ENCODE measurements around the gene FAM161B.
"Not testable (repeated sequence)": the region's sequence is repeated elsewhere in the genome, so short reads cannot be mapped to it uniquely, and the experiment has no call there.

FAM161B gene

DNA sequence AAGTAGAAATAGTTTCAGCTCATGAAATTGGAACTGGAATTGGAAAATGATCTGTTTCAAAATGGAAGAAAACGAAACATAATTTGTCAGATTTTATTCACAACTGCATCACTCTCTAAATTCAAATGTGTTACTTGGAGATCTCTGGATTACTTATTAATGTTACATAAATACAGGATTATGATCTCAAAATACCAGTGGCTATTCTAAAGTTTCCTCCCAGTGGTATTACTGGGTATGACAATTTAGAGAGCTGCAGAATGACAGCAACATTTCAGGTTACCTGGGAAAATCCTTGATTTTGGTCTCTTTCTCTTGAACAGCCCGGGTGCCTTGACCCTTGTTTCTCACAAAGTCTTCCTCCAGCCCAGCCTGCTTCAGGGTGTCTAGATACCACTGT, 14.2 kb downstream of the FAM161B start:
- no peaks in the 10 kb centered on the region for H3K27me3 Mint-ChIP-seq
- H3K4me1 Mint-ChIP-seq = no peaks in the 10 kb centered on the region
- peaks cover 48% of the 10 kb centered on the region for H3K36me3 Mint-ChIP-seq (ENCODE audit: insufficient read depth)
- DNase-seq (ENCODE audit: low spot score in 2 of 2) (no peak), ATAC-seq (replicated peaks; ENCODE audit: extremely low read depth, poor library complexity, severe bottlenecking) (no peak)
- no peaks in the 10 kb centered on the region for H3K9me3 Mint-ChIP-seq
- no peak overlapping the region for H3K4me3 Mint-ChIP-seq
- no peak overlapping the region for H3K27ac Mint-ChIP-seq (ENCODE audit: low read depth)

- H3K4me3 Mint-ChIP-seq = no peak overlapping the region
- DNase-seq (ENCODE audit: low spot score in 2 of 2) = no peak
- no peaks in the 10 kb centered on the region for H3K4me1 Mint-ChIP-seq
- peaks cover 70% of the 10 kb centered on the region for H3K36me3 Mint-ChIP-seq (ENCODE audit: insufficient read depth)
- ATAC-seq (replicated peaks; ENCODE audit: extremely low read depth, poor library complexity, severe bottlenecking) = no peak
- H3K27me3 Mint-ChIP-seq = no peaks in the 10 kb centered on the region
- no peak overlapping the region for H3K27ac Mint-ChIP-seq (ENCODE audit: low read depth)
- H3K9me3 Mint-ChIP-seq = no peaks in the 10 kb centered on the region
Observed at GRCh38 chr14:73924337-73924736, 25.6 kb downstream of the FAM161B start.

- ATAC-seq (replicated peaks; ENCODE audit: extremely low read depth, poor library complexity, severe bottlenecking); H3K4me3 Mint-ChIP-seq; DNase-seq (ENCODE audit: low spot score in 2 of 2): not testable (repeated sequence)
Observed at GRCh38 chr14:73919457-73919856, 30.4 kb downstream of the FAM161B start.

DNA sequence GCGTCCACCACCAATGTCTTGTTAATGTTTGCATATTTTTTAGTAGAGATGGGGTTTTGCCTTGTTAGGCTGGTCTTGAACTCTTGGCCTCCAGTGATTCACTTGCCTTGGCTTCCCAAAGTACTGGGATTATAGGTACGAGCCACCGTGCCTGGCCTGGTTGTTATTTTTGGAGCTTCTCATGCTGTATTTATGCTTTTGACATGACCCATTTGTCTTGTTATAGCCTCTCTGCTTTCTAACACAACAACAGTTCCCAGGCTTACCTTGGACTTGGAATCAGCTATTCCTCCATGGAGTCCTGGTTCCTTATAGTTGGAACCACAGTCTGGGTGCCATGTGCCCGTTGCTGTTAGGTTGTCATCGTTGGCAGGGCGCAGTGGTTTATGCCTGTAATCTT, 33.6 kb downstream of the FAM161B start:
- Mint-ChIP-seq H3K27me3 (no peaks in the 10 kb centered on the region), H3K36me3 (ENCODE audit: insufficient read depth) (peaks cover 54% of the 10 kb centered on the region), H3K4me3 (no peak overlapping the region), H3K4me1 (no peaks in the 10 kb centered on the region), H3K9me3 (no peaks in the 10 kb centered on the region), H3K27ac (ENCODE audit: low read depth) (no peak overlapping the region)
- ATAC-seq (replicated peaks; ENCODE audit: extremely low read depth, poor library complexity, severe bottlenecking) (no peak), DNase-seq (ENCODE audit: low spot score in 2 of 2) (no peak)

More at GRCh38 chr14:73919457-73919856, 30.4 kb downstream of the FAM161B start:
- H3K27ac Mint-ChIP-seq (ENCODE audit: low read depth); H3K9me3 Mint-ChIP-seq; H3K4me1 Mint-ChIP-seq; H3K27me3 Mint-ChIP-seq: not testable (repeated sequence)
- peaks cover 56% of the 10 kb centered on the region for H3K36me3 Mint-ChIP-seq (ENCODE audit: insufficient read depth)

DNA sequence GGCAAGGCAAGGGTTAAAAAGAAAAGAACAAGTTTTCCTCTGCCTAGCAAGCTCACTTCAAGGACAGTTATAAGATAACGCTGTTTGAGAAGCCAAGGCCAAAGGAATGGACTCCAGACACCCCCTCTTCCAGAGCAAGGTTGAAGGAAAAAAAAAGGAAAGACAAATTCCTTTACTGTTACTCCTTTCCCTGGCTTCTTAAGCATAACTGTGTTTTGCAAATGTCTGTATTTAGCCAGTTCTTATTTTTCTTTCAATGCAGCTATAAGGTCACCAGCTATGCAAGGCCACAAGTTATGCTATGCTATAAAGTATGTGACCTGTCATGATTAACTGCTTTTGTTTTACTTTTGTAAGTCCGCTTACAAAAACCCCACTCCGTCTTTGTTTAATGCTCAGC, 36.6 kb downstream of the FAM161B start:
- Mint-ChIP-seq H3K9me3 (no peaks in the 10 kb centered on the region), H3K27ac (ENCODE audit: low read depth) (no peak overlapping the region), H3K4me1 (peaks cover 9% of the 10 kb centered on the region), H3K4me3 (no peak overlapping the region), H3K27me3 (no peaks in the 10 kb centered on the region), H3K36me3 (ENCODE audit: insufficient read depth) (peaks cover 63% of the 10 kb centered on the region)
- ATAC-seq (replicated peaks; ENCODE audit: extremely low read depth, poor library complexity, severe bottlenecking) (no peak), DNase-seq (ENCODE audit: low spot score in 2 of 2) (no peak)

- Mint-ChIP-seq H3K4me1 (peaks cover 9% of the 10 kb centered on the region), H3K9me3 (no peaks in the 10 kb centered on the region), H3K4me3 (no peak overlapping the region), H3K27me3 (no peaks in the 10 kb centered on the region), H3K36me3 (ENCODE audit: insufficient read depth) (peaks cover 73% of the 10 kb centered on the region), H3K27ac (ENCODE audit: low read depth) (peak overlapping the region; percentile 35)
- ATAC-seq (replicated peaks; ENCODE audit: extremely low read depth, poor library complexity, severe bottlenecking) = no peak
- no peak for DNase-seq (ENCODE audit: low spot score in 2 of 2)
Observed at GRCh38 chr14:73909681-73910080, 40.2 kb downstream of the FAM161B start.

DNA sequence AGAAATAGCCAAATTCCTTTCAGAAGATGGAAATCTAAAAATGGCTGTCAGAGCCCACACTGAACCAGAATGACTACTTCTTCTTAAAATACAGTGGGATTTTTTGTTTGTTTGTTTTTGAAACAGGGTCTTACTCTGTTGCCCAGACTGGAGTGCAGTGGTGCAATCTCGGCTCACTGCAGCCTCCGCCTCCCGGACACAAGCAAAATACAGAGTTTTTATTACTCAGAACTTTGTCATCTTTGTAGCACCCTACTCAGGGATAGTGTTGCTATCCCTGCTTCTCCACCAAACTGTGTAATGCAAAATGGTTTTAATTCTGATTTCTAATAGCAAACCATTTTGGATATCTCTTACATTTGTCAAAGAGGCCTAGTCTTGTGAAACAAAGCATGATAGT, 46.9 kb downstream of the FAM161B start:
- no peaks in the 10 kb centered on the region for H3K4me1 Mint-ChIP-seq
- H3K36me3 Mint-ChIP-seq (ENCODE audit: insufficient read depth) = peaks cover 66% of the 10 kb centered on the region
- ATAC-seq (replicated peaks; ENCODE audit: extremely low read depth, poor library complexity, severe bottlenecking) (no peak), DNase-seq (ENCODE audit: low spot score in 2 of 2) (no peak)
- H3K27me3 Mint-ChIP-seq = no peaks in the 10 kb centered on the region
- no peak overlapping the region for H3K27ac Mint-ChIP-seq (ENCODE audit: low read depth)
- H3K4me3 Mint-ChIP-seq = no peak overlapping the region
- H3K9me3 Mint-ChIP-seq = no peaks in the 10 kb centered on the region

DNA sequence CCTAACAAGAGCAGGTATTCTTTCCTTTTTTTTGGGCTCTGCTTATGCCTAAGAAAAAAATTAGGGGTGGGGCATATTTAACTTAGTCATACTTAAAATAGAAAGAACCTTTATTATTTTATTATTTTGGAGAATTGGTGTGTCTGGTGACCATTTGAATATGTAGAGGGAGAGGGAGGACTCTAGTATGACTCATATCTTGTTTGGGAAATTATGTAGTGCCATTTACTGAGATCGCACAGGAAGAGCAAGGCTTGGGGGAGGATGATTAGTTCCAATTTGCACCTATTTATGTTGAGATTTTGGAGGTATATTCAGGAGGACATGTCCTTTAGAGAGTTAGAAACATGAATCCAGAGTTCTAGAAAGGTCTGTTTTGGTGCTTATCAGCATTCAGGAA, 53.4 kb downstream of the FAM161B start:
- H3K4me1 Mint-ChIP-seq = peaks cover 16% of the 10 kb centered on the region
- no peaks in the 10 kb centered on the region for H3K9me3 Mint-ChIP-seq
- ATAC-seq (replicated peaks; ENCODE audit: extremely low read depth, poor library complexity, severe bottlenecking) (no peak), DNase-seq (ENCODE audit: low spot score in 2 of 2) (no peak)
- H3K36me3 Mint-ChIP-seq (ENCODE audit: insufficient read depth) = peaks cover 72% of the 10 kb centered on the region
- H3K27ac Mint-ChIP-seq (ENCODE audit: low read depth) = peak overlapping the region; percentile 32
- H3K27me3 Mint-ChIP-seq = no peaks in the 10 kb centered on the region
- H3K4me3 Mint-ChIP-seq = no peak overlapping the region

- H3K36me3 Mint-ChIP-seq (ENCODE audit: insufficient read depth) = peaks cover 69% of the 10 kb centered on the region
- H3K4me1 Mint-ChIP-seq = peaks cover 17% of the 10 kb centered on the region
- H3K27me3 Mint-ChIP-seq = no peaks in the 10 kb centered on the region
- DNase-seq (ENCODE audit: low spot score in 2 of 2) (no peak), ATAC-seq (replicated peaks; ENCODE audit: extremely low read depth, poor library complexity, severe bottlenecking) (no peak)
- H3K27ac Mint-ChIP-seq (ENCODE audit: low read depth) = peak overlapping the region; percentile 32
- no peak overlapping the region for H3K4me3 Mint-ChIP-seq
- no peaks in the 10 kb centered on the region for H3K9me3 Mint-ChIP-seq
Observed at GRCh38 chr14:73895939-73896338, 54.0 kb downstream of the FAM161B start.

DNA sequence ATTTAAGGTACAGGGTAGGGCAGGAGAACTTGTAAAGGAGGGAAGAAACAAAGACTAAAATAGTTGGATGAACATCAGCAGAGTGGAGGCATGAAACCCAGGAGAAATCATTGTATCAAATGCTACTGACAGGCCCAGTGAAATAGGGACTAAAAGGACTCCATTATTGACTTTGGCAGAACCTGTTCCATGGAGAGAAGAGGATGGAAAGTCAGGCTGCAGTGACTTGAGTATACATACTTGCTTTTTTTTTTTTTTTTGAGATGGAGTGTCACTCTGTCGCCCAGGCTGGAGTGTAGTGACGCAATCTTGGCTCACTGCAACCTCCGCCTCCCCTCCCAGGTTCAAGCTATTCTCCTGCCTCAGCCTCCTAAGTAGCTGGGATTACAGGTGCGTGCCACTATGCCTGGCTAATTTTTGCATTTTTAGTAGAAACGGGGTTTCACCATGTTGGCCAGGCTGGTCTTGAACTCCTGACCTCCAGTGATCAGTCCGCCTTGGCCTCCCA, 55.7 kb downstream of the FAM161B start:
- H3K27ac Mint-ChIP-seq (ENCODE audit: low read depth); ATAC-seq (replicated peaks; ENCODE audit: extremely low read depth, poor library complexity, severe bottlenecking); H3K9me3 Mint-ChIP-seq; H3K27me3 Mint-ChIP-seq; DNase-seq (ENCODE audit: low spot score in 2 of 2); H3K4me3 Mint-ChIP-seq: not testable (repeated sequence)
- H3K36me3 Mint-ChIP-seq (ENCODE audit: insufficient read depth) = peaks cover 55% of the 10 kb centered on the region
- peaks cover 23% of the 10 kb centered on the region for H3K4me1 Mint-ChIP-seq

DNA sequence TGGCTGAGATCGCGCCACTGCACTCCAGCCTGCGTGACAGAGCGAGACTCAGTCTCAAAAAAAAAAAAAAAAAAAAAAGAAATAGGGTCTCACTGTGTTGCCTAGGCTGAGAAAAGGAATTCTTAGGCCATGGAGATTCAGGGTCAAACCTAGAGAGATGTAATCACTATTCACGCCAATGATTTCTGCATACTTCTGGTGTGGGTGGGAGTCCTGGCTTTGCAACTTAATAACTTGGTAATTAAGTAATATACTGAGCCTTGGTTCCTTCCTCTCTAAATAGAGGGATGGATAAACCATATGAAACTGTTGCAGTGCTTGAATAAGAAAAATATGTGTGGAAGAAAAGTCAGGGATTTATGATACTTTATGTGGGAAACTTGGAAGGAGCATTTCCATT, 60.5 kb downstream of the FAM161B start:
- H3K27ac Mint-ChIP-seq (ENCODE audit: low read depth) = no peak overlapping the region
- no peak for DNase-seq (ENCODE audit: low spot score in 2 of 2)
- peaks cover 49% of the 10 kb centered on the region for H3K4me1 Mint-ChIP-seq
- no peaks in the 10 kb centered on the region for H3K27me3 Mint-ChIP-seq
- no peak for ATAC-seq (replicated peaks; ENCODE audit: extremely low read depth, poor library complexity, severe bottlenecking)
- H3K36me3 Mint-ChIP-seq (ENCODE audit: insufficient read depth) = peaks cover 24% of the 10 kb centered on the region
- no peak overlapping the region for H3K4me3 Mint-ChIP-seq
- no peaks in the 10 kb centered on the region for H3K9me3 Mint-ChIP-seq

DNA sequence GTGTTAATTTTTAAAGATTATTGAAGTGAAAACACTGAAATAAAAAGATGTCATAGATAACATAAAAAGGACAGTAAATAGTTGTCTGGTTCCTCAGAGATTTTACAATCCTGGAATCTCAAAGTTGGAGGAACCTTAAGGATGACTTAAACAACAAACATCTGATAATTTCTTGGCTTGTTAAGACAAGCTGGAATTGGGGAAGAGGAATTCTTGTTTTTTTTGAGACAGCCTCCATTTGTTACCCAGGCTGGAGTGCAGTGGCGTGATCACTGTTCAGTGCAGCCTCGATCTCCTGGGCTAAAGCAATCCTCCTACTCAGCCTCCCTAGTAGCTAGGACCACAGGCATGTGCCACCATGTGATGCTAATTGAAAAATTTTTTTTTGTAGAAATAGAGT, 60.9 kb downstream of the FAM161B start:
- H3K36me3 Mint-ChIP-seq (ENCODE audit: insufficient read depth) = peaks cover 20% of the 10 kb centered on the region
- H3K27me3 Mint-ChIP-seq = no peaks in the 10 kb centered on the region
- peaks cover 50% of the 10 kb centered on the region for H3K4me1 Mint-ChIP-seq
- H3K27ac Mint-ChIP-seq (ENCODE audit: low read depth) = peak overlapping the region; percentile 85
- H3K4me3 Mint-ChIP-seq = no peak overlapping the region
- no peak for ATAC-seq (replicated peaks; ENCODE audit: extremely low read depth, poor library complexity, severe bottlenecking)
- H3K9me3 Mint-ChIP-seq = no peaks in the 10 kb centered on the region
- DNase-seq (ENCODE audit: low spot score in 2 of 2) = no peak

DNA sequence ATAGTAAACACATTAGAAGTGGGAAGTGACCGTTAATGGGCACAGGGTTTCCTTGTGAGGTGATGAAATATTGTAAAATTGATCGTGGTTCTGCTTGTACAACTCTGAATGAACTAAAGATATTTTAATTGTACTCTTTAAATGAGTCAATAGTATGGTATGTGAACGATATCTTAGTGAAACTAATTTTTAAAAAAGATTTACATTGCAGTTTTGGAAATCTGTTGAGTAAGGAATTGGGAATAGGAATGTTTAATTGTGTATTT, 61.5 kb downstream of the FAM161B start:
- ATAC-seq (replicated peaks; ENCODE audit: extremely low read depth, poor library complexity, severe bottlenecking) = no peak

More for the DNA sequence above, 61.5 kb downstream of the FAM161B start:
- no peak for DNase-seq (ENCODE audit: low spot score in 2 of 2)
- Mint-ChIP-seq H3K9me3 (no peaks in the 10 kb centered on the region), H3K4me1 (peaks cover 50% of the 10 kb centered on the region), H3K4me3 (peak overlapping the region; percentile 99), H3K36me3 (ENCODE audit: insufficient read depth) (peaks cover 16% of the 10 kb centered on the region), H3K27ac (ENCODE audit: low read depth) (peak overlapping the region; percentile 85), H3K27me3 (no peaks in the 10 kb centered on the region)

Data from central memory CD8-positive, alpha-beta T cell (primary cell).